ENCODE results near the gene CD200.

DNA sequence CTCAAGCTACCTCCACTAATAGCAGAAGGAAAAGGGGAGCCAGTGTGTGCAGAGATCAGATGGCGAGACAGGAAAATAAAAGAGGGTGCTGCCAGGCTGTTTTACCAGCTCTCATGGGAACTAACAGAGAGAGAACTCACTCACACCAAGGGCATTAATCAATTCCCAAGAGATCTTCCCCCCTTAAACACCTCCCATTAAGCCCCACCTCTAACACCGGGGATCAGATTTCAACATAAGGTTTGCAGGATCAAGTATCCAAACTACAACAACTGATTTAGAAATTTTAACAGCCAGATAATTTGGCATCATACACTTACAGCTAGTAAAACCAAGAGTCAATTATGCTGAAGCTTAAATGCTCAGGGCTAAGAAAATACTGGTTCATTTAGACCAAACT lies 18.9 kb downstream of the CD200 start:
- TF ChIP-seq, protein P1, sequence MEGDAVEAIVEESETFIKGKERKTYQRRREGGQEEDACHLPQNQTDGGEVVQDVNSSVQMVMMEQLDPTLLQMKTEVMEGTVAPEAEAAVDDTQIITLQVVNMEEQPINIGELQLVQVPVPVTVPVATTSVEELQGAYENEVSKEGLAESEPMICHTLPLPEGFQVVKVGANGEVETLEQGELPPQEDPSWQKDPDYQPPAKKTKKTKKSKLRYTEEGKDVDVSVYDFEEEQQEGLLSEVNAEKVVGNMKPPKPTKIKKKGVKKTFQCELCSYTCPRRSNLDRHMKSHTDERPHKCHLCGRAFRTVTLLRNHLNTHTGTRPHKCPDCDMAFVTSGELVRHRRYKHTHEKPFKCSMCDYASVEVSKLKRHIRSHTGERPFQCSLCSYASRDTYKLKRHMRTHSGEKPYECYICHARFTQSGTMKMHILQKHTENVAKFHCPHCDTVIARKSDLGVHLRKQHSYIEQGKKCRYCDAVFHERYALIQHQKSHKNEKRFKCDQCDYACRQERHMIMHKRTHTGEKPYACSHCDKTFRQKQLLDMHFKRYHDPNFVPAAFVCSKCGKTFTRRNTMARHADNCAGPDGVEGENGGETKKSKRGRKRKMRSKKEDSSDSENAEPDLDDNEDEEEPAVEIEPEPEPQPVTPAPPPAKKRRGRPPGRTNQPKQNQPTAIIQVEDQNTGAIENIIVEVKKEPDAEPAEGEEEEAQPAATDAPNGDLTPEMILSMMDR (IDR thresholded peaks at IDR 0.05; ENCODE audit: insufficient read depth, low read length): no peak
- TF ChIP-seq POLR2AphosphoS5 (IDR thresholded peaks at IDR 0.05; ENCODE audit: low read depth) (no peak), SPI1 (IDR thresholded peaks at IDR 0.05; ENCODE audit: borderline replicate concordance, low read depth) (no peak)
- TF ChIP-seq, protein P2, sequence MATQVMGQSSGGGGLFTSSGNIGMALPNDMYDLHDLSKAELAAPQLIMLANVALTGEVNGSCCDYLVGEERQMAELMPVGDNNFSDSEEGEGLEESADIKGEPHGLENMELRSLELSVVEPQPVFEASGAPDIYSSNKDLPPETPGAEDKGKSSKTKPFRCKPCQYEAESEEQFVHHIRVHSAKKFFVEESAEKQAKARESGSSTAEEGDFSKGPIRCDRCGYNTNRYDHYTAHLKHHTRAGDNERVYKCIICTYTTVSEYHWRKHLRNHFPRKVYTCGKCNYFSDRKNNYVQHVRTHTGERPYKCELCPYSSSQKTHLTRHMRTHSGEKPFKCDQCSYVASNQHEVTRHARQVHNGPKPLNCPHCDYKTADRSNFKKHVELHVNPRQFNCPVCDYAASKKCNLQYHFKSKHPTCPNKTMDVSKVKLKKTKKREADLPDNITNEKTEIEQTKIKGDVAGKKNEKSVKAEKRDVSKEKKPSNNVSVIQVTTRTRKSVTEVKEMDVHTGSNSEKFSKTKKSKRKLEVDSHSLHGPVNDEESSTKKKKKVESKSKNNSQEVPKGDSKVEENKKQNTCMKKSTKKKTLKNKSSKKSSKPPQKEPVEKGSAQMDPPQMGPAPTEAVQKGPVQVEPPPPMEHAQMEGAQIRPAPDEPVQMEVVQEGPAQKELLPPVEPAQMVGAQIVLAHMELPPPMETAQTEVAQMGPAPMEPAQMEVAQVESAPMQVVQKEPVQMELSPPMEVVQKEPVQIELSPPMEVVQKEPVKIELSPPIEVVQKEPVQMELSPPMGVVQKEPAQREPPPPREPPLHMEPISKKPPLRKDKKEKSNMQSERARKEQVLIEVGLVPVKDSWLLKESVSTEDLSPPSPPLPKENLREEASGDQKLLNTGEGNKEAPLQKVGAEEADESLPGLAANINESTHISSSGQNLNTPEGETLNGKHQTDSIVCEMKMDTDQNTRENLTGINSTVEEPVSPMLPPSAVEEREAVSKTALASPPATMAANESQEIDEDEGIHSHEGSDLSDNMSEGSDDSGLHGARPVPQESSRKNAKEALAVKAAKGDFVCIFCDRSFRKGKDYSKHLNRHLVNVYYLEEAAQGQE (IDR thresholded peaks at IDR 0.05; ENCODE audit: insufficient replicate concordance, low read depth): no peak

Measured in HL-60 (cell line).